ENCODE data around the gene EIF2S3.

DNA sequence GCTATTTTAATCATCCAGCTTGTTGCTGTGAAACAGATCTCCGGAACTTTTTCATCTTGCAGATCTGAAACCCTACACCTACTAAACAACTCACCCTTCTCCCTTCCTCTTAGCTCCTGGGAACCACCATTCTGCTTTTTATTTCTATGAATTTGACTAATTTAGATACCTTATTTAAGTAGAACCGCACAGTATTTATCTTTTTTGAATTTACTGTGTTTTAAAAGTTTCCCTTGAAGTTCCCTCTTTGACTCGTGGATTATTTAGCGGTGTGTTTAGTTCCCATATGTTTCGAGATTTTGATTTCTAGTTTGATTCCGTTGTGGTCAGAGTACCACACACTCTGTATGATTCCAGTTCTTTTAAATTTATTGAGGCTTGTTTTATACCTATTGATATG lies 44.6 kb downstream of the EIF2S3 start:
- TF ChIP-seq CTCF (IDR thresholded peaks at IDR 0.05) = no peak
- TF ChIP-seq POLR2A (IDR thresholded peaks at IDR 0.05) = no peak

All from right lobe of liver (tissue), 4 donors.